ENCODE measurements around the gene PKD1.
"Not testable (repeated sequence)": the region's sequence is repeated elsewhere in the genome, so short reads cannot be mapped to it uniquely, and the experiment has no call there.

PKD1 gene

GRCh38 chr16:2135770-2136490 lies at the start of gene PKD1:
Gene PKD1 (minus strand): TSS chr16:2135898. CDS start chr16:2135689, 209 bp downstream.
- DNase-seq: peak; percentile 88 to 99 (median 92)
- intact Hi-C loops (cut with DNase I): not testable (repeated sequence)

DNA sequence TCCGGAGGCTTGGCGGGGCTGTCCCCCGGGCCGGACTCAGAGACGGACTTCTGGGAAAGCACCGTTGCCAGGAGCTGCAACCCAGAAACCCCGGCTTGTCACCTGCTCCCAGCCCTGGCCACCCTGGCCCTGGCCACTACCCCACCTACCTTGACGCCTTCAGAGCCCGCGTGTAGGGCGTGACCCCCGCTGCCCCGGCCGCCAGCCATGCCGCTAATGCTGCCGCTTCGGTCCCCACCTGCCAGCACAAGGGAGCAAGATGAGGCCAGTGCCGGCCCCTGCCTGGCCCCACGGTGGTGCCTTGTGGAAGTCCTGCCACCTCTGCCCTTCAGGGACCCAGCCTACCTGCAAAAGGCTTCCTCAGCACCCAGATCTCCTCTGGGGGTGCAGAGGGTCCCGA lies 49.3 kb upstream of the PKD1 start:
- no peak for DNase-seq

GRCh38 chr16:2184346-2184745 lies 48.6 kb upstream of the PKD1 start:
- no peak for DNase-seq
- intact Hi-C loops (cut with DNase I): no loop called here

More for the DNA sequence above, 49.3 kb upstream of the PKD1 start:
- intact Hi-C loops (cut with DNase I): no loop called here

GRCh38 chr16:2183671-2184070 lies 48.0 kb upstream of the PKD1 start:
- intact Hi-C loops (cut with DNase I): no loop called here

DNA sequence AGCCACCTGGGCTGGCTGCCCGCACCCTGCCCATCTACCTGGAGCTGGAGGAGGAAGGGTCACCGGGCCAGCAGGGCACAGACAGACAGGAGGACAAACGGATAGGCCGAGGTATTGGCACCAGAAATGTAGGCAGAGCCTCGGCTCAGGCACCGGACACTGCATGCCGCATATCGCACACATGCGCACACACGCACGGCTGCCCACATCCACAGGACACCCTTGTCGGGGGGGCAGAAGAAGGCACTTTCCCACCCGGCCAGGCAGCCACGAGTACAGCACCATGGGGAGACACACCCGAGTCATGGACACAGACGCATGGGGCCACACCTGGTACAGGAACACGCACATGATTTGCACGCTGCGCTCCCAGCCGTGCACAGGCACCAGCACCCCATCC lies 46.3 kb upstream of the PKD1 start:
- DNase-seq: no peak
- intact Hi-C loops (cut with DNase I): no loop called here

More at GRCh38 chr16:2183671-2184070, 48.0 kb upstream of the PKD1 start:
- DNase-seq: no peak

- intact Hi-C loops (cut with DNase I): no loop called here
Measured at GRCh38 chr16:2180962-2181923, 45.5 kb upstream of the PKD1 start.

DNA sequence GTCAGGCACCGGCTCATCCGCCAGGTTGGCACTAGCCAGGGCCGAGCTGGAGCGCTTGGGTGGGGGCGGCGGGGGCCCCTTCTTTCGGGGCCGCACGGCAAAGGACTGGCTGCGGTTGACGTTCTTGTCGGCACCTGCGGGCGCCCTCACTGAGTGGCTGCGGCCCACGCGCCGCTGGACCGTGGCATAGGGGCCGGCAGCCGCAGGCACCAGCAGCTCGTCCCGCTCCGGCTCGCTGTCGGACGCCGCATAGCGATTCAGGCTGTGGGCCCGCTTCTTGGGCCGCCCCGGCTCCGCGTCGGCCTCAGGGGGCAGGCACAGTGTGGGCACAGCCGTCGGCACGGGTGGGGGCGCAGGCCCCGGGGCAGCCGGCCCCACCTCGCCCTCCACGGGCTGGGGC lies 44.8 kb upstream of the PKD1 start:
- DNase-seq: no peak
- intact Hi-C loops (cut with DNase I): no loop called here

More at GRCh38 chr16:2180962-2181923, 45.5 kb upstream of the PKD1 start:
- no peak for DNase-seq

GRCh38 chr16:2179576-2179975 lies 43.9 kb upstream of the PKD1 start:
- intact Hi-C loops (cut with DNase I): no loop called here
- DNase-seq: no peak

GRCh38 chr16:2179107-2179501 lies 43.4 kb upstream of the PKD1 start:
- intact Hi-C loops (cut with DNase I): no loop called here
- no peak for DNase-seq

- no peak for DNase-seq
- intact Hi-C loops (cut with DNase I): no loop called here
Measured at GRCh38 chr16:2178321-2179106, 42.8 kb upstream of the PKD1 start.

DNA sequence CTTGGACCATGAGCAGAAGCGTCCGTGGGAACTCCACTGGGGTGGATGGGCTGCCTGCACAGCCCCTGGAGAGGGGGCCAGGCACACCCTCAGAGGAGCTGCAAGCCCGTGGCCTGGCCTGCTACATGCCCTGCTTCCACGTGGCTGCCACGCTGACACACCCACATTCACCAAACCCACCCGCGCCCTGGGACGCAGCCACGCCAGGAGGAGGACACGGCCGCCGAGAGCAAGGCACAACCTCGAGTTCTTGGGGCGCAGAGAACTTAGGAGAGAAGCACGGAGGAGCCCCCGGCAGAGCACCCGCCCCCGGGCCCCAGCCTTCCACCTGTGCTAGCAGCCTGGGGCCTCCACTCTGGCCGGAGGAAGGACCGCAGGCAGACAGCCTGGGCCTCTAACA lies 41.9 kb upstream of the PKD1 start:
- no peak for DNase-seq
- intact Hi-C loops (cut with DNase I): no loop called here

DNA sequence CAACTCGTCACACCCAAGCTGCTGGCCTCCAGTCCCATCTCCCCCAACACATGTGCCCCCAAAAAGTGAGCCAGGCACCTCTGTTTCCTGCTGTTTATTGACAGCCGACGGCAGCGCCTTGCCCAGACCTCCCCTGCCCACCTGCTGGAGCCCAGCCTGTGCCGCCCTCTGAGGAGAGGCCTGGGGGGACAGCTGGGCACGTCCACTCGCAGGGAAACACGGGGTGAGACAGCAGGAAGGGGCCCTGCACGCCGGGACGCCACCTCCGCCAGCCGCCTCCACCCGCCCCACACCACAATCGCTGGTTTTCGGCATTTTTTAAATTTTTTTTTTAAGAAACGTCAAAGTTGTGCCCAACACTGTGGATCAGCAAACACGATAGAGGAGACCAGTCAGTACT lies 41.4 kb upstream of the PKD1 start:
- intact Hi-C loops (cut with DNase I): no loop called here
- DNase-seq: no peak

- DNase-seq: no peak
- intact Hi-C loops (cut with DNase I): no loop called here
Measured at GRCh38 chr16:2176047-2176446, 40.3 kb upstream of the PKD1 start.

GRCh38 chr16:2175454-2175853 lies 39.8 kb upstream of the PKD1 start:
- no peak for DNase-seq
- intact Hi-C loops (cut with DNase I): no loop called here

DNA sequence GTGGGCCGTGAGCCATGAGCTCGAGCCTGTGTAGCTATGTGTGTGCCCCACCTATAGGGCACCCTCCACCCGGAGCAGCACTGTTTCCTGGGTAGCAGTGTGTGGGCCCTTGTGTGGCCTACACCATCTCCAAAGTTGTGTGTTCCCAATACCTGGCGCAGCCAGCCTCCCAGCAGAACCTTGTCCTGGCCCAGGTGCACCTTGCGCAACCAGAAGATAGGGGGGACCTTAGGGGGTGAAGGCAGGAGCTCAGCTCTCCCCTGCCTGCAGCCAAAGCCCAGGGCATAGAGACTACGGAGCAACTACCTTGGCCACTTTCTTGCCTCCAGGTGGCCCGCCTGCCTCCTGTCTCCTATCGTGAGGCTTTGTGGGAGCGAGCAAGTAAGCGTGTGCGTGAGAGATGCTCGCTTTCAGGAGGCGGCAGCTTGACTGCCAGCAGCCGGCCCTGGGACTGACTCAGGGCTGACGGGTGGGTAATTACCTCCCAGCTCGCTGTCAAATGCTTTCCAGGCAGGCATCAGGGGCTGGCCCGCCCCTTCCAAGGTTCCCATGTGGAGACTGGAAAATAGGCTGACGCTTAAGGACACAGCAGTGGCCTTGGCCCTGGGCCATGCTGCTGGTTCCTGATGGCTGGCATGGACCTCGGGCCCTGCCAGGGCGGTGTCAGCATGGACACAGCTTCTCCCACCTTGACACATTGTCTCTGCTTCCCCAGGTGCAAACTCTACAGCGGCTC lies 38.9 kb upstream of the PKD1 start:
- intact Hi-C loops (cut with DNase I): no loop called here
- peak in 3 of 10 donors; percentile 60 to 91 (median 85) for DNase-seq

- intact Hi-C loops (cut with DNase I): no loop called here
- DNase-seq: no peak
Measured at GRCh38 chr16:2173916-2174315, 38.2 kb upstream of the PKD1 start.

- no peak for DNase-seq
- intact Hi-C loops (cut with DNase I): no loop called here
Measured at GRCh38 chr16:2173366-2173765, 37.7 kb upstream of the PKD1 start.

DNA sequence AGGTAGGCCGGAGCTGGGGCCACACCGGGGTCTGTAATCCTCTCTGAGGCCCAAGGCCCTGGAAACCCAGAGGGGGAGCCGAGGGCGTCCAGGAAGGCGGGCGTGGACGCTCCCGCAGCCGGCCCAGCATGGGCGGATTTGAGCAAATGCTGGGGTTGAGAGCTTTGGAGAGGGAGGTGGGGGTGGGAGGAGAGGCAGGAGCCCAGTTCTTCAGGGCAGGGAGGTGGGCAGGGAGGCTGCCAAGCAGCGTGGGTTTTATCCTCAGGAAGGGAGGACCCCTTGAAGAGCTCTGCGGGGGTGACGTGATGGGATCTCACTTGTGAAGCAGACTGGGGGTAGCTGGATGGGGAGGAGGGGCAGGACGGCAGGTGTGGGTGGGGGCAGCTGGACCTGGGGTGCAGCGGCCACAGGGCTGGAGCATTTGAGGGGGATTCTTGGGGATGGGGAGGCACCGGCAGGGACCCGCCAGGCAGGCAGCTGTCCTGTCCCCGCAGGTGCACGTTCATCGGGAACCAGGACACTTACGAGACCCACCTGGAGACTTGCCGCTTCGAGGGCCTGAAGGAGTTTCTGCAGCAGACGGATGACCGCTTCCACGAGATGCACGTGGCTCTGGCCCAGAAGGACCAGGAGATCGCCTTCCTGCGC lies 37.1 kb upstream of the PKD1 start:
- intact Hi-C loops (cut with DNase I): no loop called here

GRCh38 chr16:2171601-2172178 lies 36.0 kb upstream of the PKD1 start:
- DNase-seq: no peak
- intact Hi-C loops (cut with DNase I): no loop called here

More for the DNA sequence above, 37.1 kb upstream of the PKD1 start:
- no peak for DNase-seq
